ENCODE results near the gene FAM53C. TPM values are rescaled to one million over a fixed set of nuclear protein-coding genes. Genes with fewer than 3 reads are reported as not detected.

The FAM53C gene
- total RNA-seq, 1 experiment from 2014 or later: 38.9 TPM

DNA sequence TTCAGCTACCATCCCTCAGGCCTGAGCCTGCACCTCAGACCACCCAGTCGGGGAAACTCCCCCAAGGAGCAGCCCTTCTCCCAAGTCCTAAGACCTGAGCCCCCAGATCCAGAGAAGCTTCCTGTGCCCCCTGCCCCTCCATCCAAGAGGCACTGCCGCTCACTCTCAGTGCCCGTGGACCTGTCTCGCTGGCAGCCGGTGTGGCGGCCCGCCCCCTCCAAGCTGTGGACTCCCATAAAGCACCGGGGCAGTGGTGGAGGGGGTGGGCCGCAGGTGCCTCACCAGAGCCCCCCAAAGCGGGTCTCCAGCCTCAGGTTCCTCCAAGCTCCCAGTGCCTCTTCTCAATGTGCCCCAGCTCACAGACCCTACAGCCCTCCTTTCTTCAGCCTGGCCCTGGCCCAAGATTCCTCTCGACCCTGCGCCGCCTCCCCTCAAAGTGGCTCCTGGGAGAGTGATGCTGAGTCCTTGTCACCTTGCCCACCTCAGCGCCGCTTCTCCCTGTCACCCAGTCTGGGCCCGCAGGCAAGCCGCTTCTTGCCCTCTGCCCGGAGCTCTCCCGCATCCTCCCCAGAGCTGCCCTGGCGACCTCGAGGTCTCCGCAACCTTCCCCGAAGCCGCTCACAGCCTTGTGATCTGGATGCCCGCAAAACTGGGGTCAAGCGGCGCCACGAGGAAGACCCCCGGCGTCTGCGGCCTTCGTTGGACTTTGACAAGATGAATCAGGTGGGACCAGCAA, 7.0 kb downstream of the FAM53C start:
- DNase-seq (ENCODE audit: unreplicated experiment): no peak
- Mint-ChIP-seq H3K4me1 (ENCODE audit: insufficient read depth, unreplicated experiment) (peaks cover 19% of the 10 kb centered on the region), H3K27ac (ENCODE audit: low read depth, unreplicated experiment) (no peak overlapping the region), H3K36me3 (ENCODE audit: insufficient read depth, unreplicated experiment) (peaks cover 65% of the 10 kb centered on the region), H3K9me3 (ENCODE audit: unreplicated experiment) (no peaks in the 10 kb centered on the region), H3K27me3 (ENCODE audit: insufficient read depth, unreplicated experiment) (no peaks in the 10 kb centered on the region), H3K4me3 (ENCODE audit: unreplicated experiment) (no peak overlapping the region)
- intact Hi-C loops (cut with micrococcal nuclease): no loop called here
- BruUV-seq (replicated peaks): no TSS peak
- ChIA-PET CTCF (interaction anchor here (0.5 to 0.7 kb wide), 6 partner anchors 46 to 202 kb away, joined by 3 to 4 read pairs (median 4); no protein-coding TSS in a partner anchor), POLR2A (interaction anchor here (1.7 kb wide), 1 partner anchor 8 kb away, joined by 8 read pairs; the partner anchor contains the start of gene FAM53C)
- TF ChIP-seq, protein P1, sequence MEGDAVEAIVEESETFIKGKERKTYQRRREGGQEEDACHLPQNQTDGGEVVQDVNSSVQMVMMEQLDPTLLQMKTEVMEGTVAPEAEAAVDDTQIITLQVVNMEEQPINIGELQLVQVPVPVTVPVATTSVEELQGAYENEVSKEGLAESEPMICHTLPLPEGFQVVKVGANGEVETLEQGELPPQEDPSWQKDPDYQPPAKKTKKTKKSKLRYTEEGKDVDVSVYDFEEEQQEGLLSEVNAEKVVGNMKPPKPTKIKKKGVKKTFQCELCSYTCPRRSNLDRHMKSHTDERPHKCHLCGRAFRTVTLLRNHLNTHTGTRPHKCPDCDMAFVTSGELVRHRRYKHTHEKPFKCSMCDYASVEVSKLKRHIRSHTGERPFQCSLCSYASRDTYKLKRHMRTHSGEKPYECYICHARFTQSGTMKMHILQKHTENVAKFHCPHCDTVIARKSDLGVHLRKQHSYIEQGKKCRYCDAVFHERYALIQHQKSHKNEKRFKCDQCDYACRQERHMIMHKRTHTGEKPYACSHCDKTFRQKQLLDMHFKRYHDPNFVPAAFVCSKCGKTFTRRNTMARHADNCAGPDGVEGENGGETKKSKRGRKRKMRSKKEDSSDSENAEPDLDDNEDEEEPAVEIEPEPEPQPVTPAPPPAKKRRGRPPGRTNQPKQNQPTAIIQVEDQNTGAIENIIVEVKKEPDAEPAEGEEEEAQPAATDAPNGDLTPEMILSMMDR (IDR thresholded peaks at IDR 0.05; ENCODE audit: unreplicated experiment): no peak

DNA sequence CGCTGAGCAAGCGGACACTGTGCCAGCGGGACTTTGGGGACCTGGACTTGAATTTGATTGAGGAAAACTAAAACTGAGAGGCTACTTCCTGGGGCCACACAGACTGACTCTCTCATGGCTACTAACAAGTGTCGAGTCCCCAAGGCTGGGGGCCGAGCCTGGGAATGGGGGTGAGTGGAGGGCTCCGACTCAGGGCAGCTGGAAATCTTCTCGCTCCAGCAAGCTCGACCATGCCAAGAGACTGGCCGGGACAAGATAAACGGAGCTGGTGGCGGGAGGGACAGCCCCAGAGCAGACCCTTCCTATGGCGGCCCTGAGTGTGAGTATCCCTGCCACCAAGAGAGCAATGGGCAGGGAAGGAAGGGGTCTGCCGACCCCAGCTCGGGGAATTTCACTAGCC, 8.8 kb downstream of the FAM53C start:
- CTCF ChIA-PET: interaction anchor here (0.5 to 0.6 kb wide), 2 partner anchors 18 to 137 kb away, joined by 3 to 4 read pairs; no protein-coding TSS in a partner anchor
- Mint-ChIP-seq H3K36me3 (ENCODE audit: insufficient read depth, unreplicated experiment) (peaks cover 70% of the 10 kb centered on the region), H3K4me1 (ENCODE audit: insufficient read depth, unreplicated experiment) (peaks cover 23% of the 10 kb centered on the region), H3K27me3 (ENCODE audit: insufficient read depth, unreplicated experiment) (no peaks in the 10 kb centered on the region), H3K4me3 (ENCODE audit: unreplicated experiment) (no peak overlapping the region), H3K27ac (ENCODE audit: low read depth, unreplicated experiment) (no peak overlapping the region), H3K9me3 (ENCODE audit: unreplicated experiment) (peaks cover 5% of the 10 kb centered on the region)
- no TSS peak for BruUV-seq (replicated peaks)
- intact Hi-C loops (cut with micrococcal nuclease): no loop called here
- POLR2A ChIA-PET: interaction anchor here (9.3 kb wide), 1 partner anchor 10 kb away, joined by 395 read pairs; the partner anchor contains the start of genes CDC25C and FAM53C
- TF ChIP-seq, protein P1 (IDR thresholded peaks at IDR 0.05; ENCODE audit: unreplicated experiment): no peak
- DNase-seq (ENCODE audit: unreplicated experiment): no peak

DNA sequence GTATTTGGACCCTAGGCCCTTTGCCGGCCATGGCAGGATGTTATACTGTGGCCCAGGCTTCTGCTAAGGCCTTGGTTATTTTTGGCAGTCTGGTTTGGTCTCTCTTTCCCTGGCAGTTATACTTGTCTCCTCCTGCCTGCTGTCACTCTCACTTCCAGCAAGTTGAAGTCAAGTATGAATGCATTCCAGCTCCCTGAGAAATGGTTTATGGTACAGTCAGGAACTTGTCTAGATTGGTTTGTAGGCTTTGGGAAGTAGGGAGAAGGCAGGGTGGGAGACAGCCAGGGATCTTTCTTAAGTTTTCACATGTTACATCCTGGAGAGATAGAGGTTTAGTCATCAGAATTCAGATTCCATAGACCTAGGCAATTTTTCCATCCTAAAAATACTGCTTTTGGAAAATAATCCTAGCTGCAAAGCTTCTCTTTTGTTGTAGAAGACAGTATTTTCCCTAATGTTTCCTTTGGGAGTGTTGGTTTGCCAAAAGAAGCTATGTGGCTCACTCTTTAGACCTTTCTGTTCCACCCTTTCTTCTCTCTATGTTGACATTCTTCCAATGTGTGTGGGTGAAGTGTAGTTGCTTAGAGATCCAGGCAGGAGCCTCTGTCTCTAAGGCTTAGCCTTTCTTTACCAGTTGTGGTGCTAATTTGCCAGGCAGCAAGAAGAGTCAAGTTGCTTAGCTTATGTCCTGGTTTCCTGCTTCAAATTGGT, 11.9 kb downstream of the FAM53C start:
- TF ChIP-seq, protein P1 (IDR thresholded peaks at IDR 0.05; ENCODE audit: unreplicated experiment): no peak
- Mint-ChIP-seq H3K36me3 (ENCODE audit: insufficient read depth, unreplicated experiment) (peaks cover 52% of the 10 kb centered on the region), H3K9me3 (ENCODE audit: unreplicated experiment) (peaks cover 9% of the 10 kb centered on the region), H3K27ac (ENCODE audit: low read depth, unreplicated experiment) (peak overlapping the region; percentile 71), H3K27me3 (ENCODE audit: insufficient read depth, unreplicated experiment) (no peaks in the 10 kb centered on the region), H3K4me3 (ENCODE audit: unreplicated experiment) (no peak overlapping the region), H3K4me1 (ENCODE audit: insufficient read depth, unreplicated experiment) (peaks cover 43% of the 10 kb centered on the region)
- DNase-seq (ENCODE audit: unreplicated experiment): no peak
- intact Hi-C loops (cut with micrococcal nuclease): loop anchor here (5.0 to 10.0 kb wide), 2 partner anchors 128 to 155 kb away; no protein-coding TSS in a partner anchor
- ChIA-PET POLR2A (interaction anchor here (0.6 to 9.3 kb wide), 9 partner anchors 13 to 947 kb away, joined by 3 to 395 read pairs (median 4); partner anchors contain the start of genes CDC23, CDC25C, ETF1 and FAM53C), CTCF (interaction anchor here (0.6 to 8.0 kb wide), 6 partner anchors 13 to 1244 kb away, joined by 3 to 323 read pairs (median 55); partner anchors contain the start of genes CDC25C and FAM53C)
- no TSS peak for BruUV-seq (replicated peaks)

DNA sequence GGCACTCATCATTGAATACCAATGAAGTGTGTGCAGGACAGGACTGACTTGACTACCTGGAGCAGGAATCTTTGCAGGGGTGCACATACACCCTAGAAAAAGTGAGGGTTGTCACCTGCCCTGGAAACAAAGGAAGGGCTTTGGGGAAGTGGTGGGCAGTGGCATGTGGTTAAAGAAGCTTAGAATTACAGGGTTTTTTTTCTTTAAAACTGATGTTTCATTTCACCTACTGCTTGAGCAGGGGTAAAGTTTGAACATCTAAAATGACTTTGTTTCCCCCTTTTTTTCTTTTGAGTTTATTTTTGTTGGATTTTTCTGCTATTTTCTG, 12.5 kb downstream of the FAM53C start:
- intact Hi-C loops (cut with micrococcal nuclease): loop anchor here (5.0 to 10.0 kb wide), 2 partner anchors 128 to 154 kb away; no protein-coding TSS in a partner anchor
- BruUV-seq (replicated peaks): no TSS peak
- Mint-ChIP-seq H3K27ac (ENCODE audit: low read depth, unreplicated experiment) (peak overlapping the region; percentile 71), H3K36me3 (ENCODE audit: insufficient read depth, unreplicated experiment) (peaks cover 46% of the 10 kb centered on the region), H3K9me3 (ENCODE audit: unreplicated experiment) (peaks cover 9% of the 10 kb centered on the region), H3K27me3 (ENCODE audit: insufficient read depth, unreplicated experiment) (no peaks in the 10 kb centered on the region), H3K4me3 (ENCODE audit: unreplicated experiment) (no peak overlapping the region), H3K4me1 (ENCODE audit: insufficient read depth, unreplicated experiment) (peaks cover 48% of the 10 kb centered on the region)
- POLR2A ChIA-PET: interaction anchor here (0.6 to 9.3 kb wide), 13 partner anchors 13 to 947 kb away, joined by 3 to 395 read pairs (median 4); partner anchors contain the start of genes BRD8, CDC23, CDC25C and ETF1
- TF ChIP-seq, protein P1 (IDR thresholded peaks at IDR 0.05; ENCODE audit: unreplicated experiment): no peak
- DNase-seq (ENCODE audit: unreplicated experiment): no peak
- CTCF ChIA-PET: interaction anchor here (0.6 to 8.0 kb wide), 11 partner anchors 14 to 1243 kb away, joined by 3 to 323 read pairs (median 8); partner anchors contain the start of genes CDC25C and FAM53C
